ENCODE results near the gene ATG10. TPM values are rescaled to one million over a fixed set of nuclear protein-coding genes. Genes with fewer than 3 reads are reported as not detected.

ATG10 gene
- total RNA-seq, 1 experiment from 2014 or later: 11.8 TPM

GRCh38 chr5:82274343-82275211, 302.8 kb downstream of the ATG10 start:
- no TSS peak for BruUV-seq (replicated peaks)
- Histone ChIP-seq H3K9me2 (replicated peaks; ENCODE audit: low read length) (no peaks in the 10 kb centered on the region), H3K27ac (ENCODE audit: low read length) (no peak overlapping the region), H3K4me1 (ENCODE audit: insufficient read depth, low read length) (peaks cover 12% of the 10 kb centered on the region), H4K20me1 (ENCODE audit: low read length) (peaks cover 24% of the 10 kb centered on the region), H2AFZ (ENCODE audit: low read length) (no peak overlapping the region), H3K36me3 (ENCODE audit: low read depth, low read length) (peaks cover 33% of the 10 kb centered on the region), H3K9ac (ENCODE audit: low read length) (no peak overlapping the region), H3K27me3 (ENCODE audit: low read length) (no peaks in the 10 kb centered on the region), H3K4me3 (ENCODE audit: low read length) (no peak overlapping the region), H3F3A (ENCODE audit: low read length, unreplicated experiment) (peaks cover 10% of the 10 kb centered on the region), H3K4me2 (ENCODE audit: low read length) (no peak overlapping the region), H3K9me3 (ENCODE audit: low read length) (no peaks in the 10 kb centered on the region), H3K79me2 (ENCODE audit: low read length) (peaks cover 30% of the 10 kb centered on the region)
- CTCF ChIA-PET: no interaction called here
- POLR2A ChIA-PET (ENCODE audit: unreplicated experiment): no interaction called here
- TF ChIP-seq CTCF (conservative IDR thresholded peaks at IDR 0.05; ENCODE audit: low read depth, low read length) (no peak), EZH2 (IDR thresholded peaks at IDR 0.05; ENCODE audit: low read length, unreplicated experiment) (no peak), EZH2phosphoT487 (IDR thresholded peaks at IDR 0.05; ENCODE audit: borderline replicate concordance, low read length) (no peak)
- DNase-seq: no peak
- no peak; the same call in 1 of the 2 replicates for ATAC-seq
- intact Hi-C loops (cut with micrococcal nuclease): no loop called here

GRCh38 chr5:82275216-82275664, 303.4 kb downstream of the ATG10 start:
- Histone ChIP-seq H3K36me3 (ENCODE audit: low read depth, low read length) (peaks cover 33% of the 10 kb centered on the region), H3K4me1 (ENCODE audit: insufficient read depth, low read length) (peaks cover 12% of the 10 kb centered on the region), H3K9me2 (replicated peaks; ENCODE audit: low read length) (no peaks in the 10 kb centered on the region), H3K27me3 (ENCODE audit: low read length) (no peaks in the 10 kb centered on the region), H3K9me3 (ENCODE audit: low read length) (no peaks in the 10 kb centered on the region), H4K20me1 (ENCODE audit: low read length) (peaks cover 24% of the 10 kb centered on the region), H3F3A (ENCODE audit: low read length, unreplicated experiment) (peaks cover 10% of the 10 kb centered on the region), H2AFZ (ENCODE audit: low read length) (no peak overlapping the region), H3K27ac (ENCODE audit: low read length) (no peak overlapping the region), H3K9ac (ENCODE audit: low read length) (no peak overlapping the region), H3K79me2 (ENCODE audit: low read length) (peaks cover 30% of the 10 kb centered on the region), H3K4me3 (ENCODE audit: low read length) (no peak overlapping the region), H3K4me2 (ENCODE audit: low read length) (no peak overlapping the region)
- CTCF ChIA-PET: no interaction called here
- no peak for ATAC-seq
- intact Hi-C loops (cut with micrococcal nuclease): no loop called here
- BruUV-seq (replicated peaks): no TSS peak
- POLR2A ChIA-PET (ENCODE audit: unreplicated experiment): no interaction called here
- DNase-seq: no peak
- TF ChIP-seq EZH2 (IDR thresholded peaks at IDR 0.05; ENCODE audit: low read length, unreplicated experiment): no peak
- TF ChIP-seq EZH2phosphoT487 (IDR thresholded peaks at IDR 0.05; ENCODE audit: borderline replicate concordance, low read length): no peak
- no peak for TF ChIP-seq CTCF (conservative IDR thresholded peaks at IDR 0.05; ENCODE audit: low read depth, low read length)
